Choroid plexus epithelial cell (primary cell): Measurements from ENCODE around the gene CDX2.

Experiments used
- DNase-seq: peaks from one replicate; pipeline ENCODE4 v3.0.0-alpha.2; 2010; ENCODE audit warnings: low read depth
- H3K4me3 ChIP-seq: 2 replicates; pipeline ENCODE4 v1.5.1; 2011; ENCODE audit warnings: low read depth, mild to moderate bottlenecking, control low read depth, low read length, moderate library complexity
- CTCF ChIP-seq: conservative IDR thresholded peaks from 2 replicates; pipeline ENCODE4 v1.5.1; 2011; ENCODE audit warnings: low read depth, mild to moderate bottlenecking, control low read depth, inconsistent platforms, low read length, moderate library complexity

The CDX2 gene

GRCh38 chr13:27973961-27974662 lies 5.0 kb upstream of the CDX2 start:
- TF ChIP-seq CTCF = no peak
- no peak overlapping the region for H3K4me3 ChIP-seq
- no peak for DNase-seq

GRCh38 chr13:27973291-27973690 lies 4.2 kb upstream of the CDX2 start:
- TF ChIP-seq CTCF = no peak
- no peak for DNase-seq
- no peak overlapping the region for H3K4me3 ChIP-seq

GRCh38 chr13:27972478-27972820 lies 3.3 kb upstream of the CDX2 start:
- no peak for DNase-seq
- no peak for TF ChIP-seq CTCF
- no peak overlapping the region for H3K4me3 ChIP-seq

GRCh38 chr13:27971776-27972477 lies 2.8 kb upstream of the CDX2 start:
- no peak for DNase-seq
- TF ChIP-seq CTCF = no peak
- H3K4me3 ChIP-seq = no peak overlapping the region

GRCh38 chr13:27971236-27971645 lies 2.1 kb upstream of the CDX2 start:
- H3K4me3 ChIP-seq = no peak overlapping the region
- no peak for DNase-seq
- no peak for TF ChIP-seq CTCF

- DNase-seq = no peak
- no peak for TF ChIP-seq CTCF
- H3K4me3 ChIP-seq = no peak overlapping the region
Measured at GRCh38 chr13:27970382-27971235, 1.5 kb upstream of the CDX2 start.
